ENCODE measurements around the gene DPT.

DNA sequence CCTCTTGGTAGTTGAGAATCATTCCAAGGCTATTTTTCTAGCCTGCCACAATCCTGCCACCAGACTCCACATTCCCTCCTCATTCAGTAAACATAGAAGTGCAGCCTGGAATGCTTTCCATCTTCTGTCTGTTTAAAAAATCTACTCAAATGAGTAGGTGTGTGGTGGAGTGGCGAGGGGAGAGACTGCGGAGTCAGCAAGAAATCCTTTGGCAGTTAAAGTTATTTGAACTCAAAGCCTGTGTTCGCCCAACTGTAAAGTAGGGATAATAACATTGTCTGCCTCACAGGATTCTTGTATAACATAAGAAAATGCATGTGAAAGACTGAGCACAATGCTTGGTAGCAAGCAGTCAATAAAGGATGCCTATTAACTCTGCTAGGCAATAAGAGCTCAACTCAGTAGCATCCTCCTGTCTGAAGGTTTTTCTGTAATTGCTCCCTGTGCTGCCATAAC is 22.2 kb upstream of the DPT start:
- TF ChIP-seq, protein P1, sequence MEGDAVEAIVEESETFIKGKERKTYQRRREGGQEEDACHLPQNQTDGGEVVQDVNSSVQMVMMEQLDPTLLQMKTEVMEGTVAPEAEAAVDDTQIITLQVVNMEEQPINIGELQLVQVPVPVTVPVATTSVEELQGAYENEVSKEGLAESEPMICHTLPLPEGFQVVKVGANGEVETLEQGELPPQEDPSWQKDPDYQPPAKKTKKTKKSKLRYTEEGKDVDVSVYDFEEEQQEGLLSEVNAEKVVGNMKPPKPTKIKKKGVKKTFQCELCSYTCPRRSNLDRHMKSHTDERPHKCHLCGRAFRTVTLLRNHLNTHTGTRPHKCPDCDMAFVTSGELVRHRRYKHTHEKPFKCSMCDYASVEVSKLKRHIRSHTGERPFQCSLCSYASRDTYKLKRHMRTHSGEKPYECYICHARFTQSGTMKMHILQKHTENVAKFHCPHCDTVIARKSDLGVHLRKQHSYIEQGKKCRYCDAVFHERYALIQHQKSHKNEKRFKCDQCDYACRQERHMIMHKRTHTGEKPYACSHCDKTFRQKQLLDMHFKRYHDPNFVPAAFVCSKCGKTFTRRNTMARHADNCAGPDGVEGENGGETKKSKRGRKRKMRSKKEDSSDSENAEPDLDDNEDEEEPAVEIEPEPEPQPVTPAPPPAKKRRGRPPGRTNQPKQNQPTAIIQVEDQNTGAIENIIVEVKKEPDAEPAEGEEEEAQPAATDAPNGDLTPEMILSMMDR (IDR thresholded peaks at IDR 0.05) = no peak
- no peak for TF ChIP-seq POLR2A (IDR thresholded peaks at IDR 0.05)

Data from esophagus squamous epithelium (tissue), 4 donors.